GM12872 (cell line): ENCODE data around the gene SPOCK1.

Experiments used
- CTCF ChIP-seq: IDR thresholded peaks from 3 replicates; pipeline ENCODE4 v1.5.1; 2011; ENCODE audit warnings: low read depth, mild to moderate bottlenecking, low read length, moderate library complexity; ENCODE audit not compliant: insufficient read depth

The SPOCK1 gene

GRCh38 chr5:137515238-137515637 lies 16.1 kb upstream of the SPOCK1 start:
- TF ChIP-seq CTCF = no peak

GRCh38 chr5:137510671-137511070 lies 11.5 kb upstream of the SPOCK1 start:
- no peak for TF ChIP-seq CTCF

GRCh38 chr5:137507150-137507549 lies 8.0 kb upstream of the SPOCK1 start:
- no peak for TF ChIP-seq CTCF

GRCh38 chr5:137506296-137506695 lies 7.2 kb upstream of the SPOCK1 start:
- TF ChIP-seq CTCF = no peak

- no peak for TF ChIP-seq CTCF
Observed at GRCh38 chr5:137504916-137505315, 5.8 kb upstream of the SPOCK1 start.

GRCh38 chr5:137503456-137503855 lies 4.3 kb upstream of the SPOCK1 start:
- no peak for TF ChIP-seq CTCF

GRCh38 chr5:137502632-137503031 lies 3.5 kb upstream of the SPOCK1 start:
- TF ChIP-seq CTCF = no peak

GRCh38 chr5:137501846-137502406 lies 2.8 kb upstream of the SPOCK1 start:
- TF ChIP-seq CTCF = no peak
